Measurements from ENCODE around the gene MAN2B1. TPM values are rescaled to one million over a fixed set of nuclear protein-coding genes. Genes with fewer than 3 reads are reported as not detected.
A peak's percentile ranks its signal among the peaks of the same experiment; 100 is the strongest.

The MAN2B1 gene
- total and polyA plus RNA-seq, 2 donors (not counting 1 experiment from before 2014, with no cell fraction given): 30.7 to 36.0 TPM

GRCh38 chr19:12649941-12650340, 16.6 kb downstream of the MAN2B1 start:
- DNase-seq (ENCODE audit: low read depth in 2 of 2): no peak
- no peak overlapping the region for H3K27ac ChIP-seq (ENCODE audit: insufficient read depth, low read length)
- no peak for TF ChIP-seq CTCF (conservative IDR thresholded peaks at IDR 0.05 in 1 of 2, IDR thresholded peaks at IDR 0.05 in 1 of 2; ENCODE audit: low read depth in 1 of 2, low read length in 2 of 2)
- no peak for TF ChIP-seq EZH2 (IDR thresholded peaks at IDR 0.05; ENCODE audit: low read length, missing control alignments)

DNA sequence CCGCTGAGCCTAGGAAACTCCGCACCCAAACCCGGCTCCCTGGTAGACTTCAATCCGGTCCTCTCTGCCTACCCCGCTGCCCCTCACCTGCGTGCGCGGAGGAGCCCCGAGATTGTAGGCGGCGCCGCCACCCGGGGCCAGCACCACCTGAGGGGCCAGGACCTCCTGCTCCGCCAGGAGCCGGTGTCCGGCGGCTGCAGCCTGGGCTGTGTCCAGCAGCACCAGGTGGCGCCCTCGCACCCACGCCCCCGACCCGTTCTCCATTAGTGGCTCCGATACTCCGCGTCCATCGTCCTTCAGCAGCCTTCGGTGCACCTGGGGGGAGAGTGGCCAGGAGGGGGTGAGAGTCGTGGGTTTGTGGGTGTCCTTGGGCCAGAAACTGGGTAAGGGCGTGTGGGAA, 18.5 kb downstream of the MAN2B1 start:
- H3K4me3 ChIP-seq (replicated peaks in 1 of 4; ENCODE audit: control extremely low read depth in 1 of 4, insufficient read depth in 1 of 4, low read depth in 3 of 4, low read length in 4 of 4): peak overlapping the region in 1 of 4 experiments; percentile 14

More at GRCh38 chr19:12649941-12650340, 16.6 kb downstream of the MAN2B1 start:
- no peaks in the 10 kb centered on the region for H4K20me1 ChIP-seq (ENCODE audit: control insufficient read depth, extremely low read depth, insufficient read depth, low read length)
- no peak overlapping the region for H3K9ac ChIP-seq (ENCODE audit: insufficient read depth, low read length)
- no peaks in the 10 kb centered on the region for H3K9me3 ChIP-seq (ENCODE audit: control insufficient read depth, insufficient read depth, low read depth, low read length)
- no peak overlapping the region for H2AFZ ChIP-seq (ENCODE audit: low read length)
- H3K27me3 ChIP-seq (ENCODE audit: control insufficient read depth, insufficient read depth, low read length): no peaks in the 10 kb centered on the region
- H3K4me2 ChIP-seq (ENCODE audit: extremely low read depth, insufficient read depth, low read length): no peak overlapping the region
- H3K4me1 ChIP-seq (ENCODE audit: control insufficient read depth, extremely low read depth, insufficient read depth, low read length): no peaks in the 10 kb centered on the region
- H3K4me3 ChIP-seq (replicated peaks in 1 of 4; ENCODE audit: control extremely low read depth in 1 of 4, insufficient read depth in 1 of 4, low read depth in 3 of 4, low read length in 4 of 4): no peak overlapping the region
- no peaks in the 10 kb centered on the region for H3K79me2 ChIP-seq (ENCODE audit: control insufficient read depth, insufficient read depth, low read length)
- H3K36me3 ChIP-seq (ENCODE audit: control insufficient read depth, insufficient read depth, low read length): peaks cover under 1% of the 10 kb centered on the region

DNA sequence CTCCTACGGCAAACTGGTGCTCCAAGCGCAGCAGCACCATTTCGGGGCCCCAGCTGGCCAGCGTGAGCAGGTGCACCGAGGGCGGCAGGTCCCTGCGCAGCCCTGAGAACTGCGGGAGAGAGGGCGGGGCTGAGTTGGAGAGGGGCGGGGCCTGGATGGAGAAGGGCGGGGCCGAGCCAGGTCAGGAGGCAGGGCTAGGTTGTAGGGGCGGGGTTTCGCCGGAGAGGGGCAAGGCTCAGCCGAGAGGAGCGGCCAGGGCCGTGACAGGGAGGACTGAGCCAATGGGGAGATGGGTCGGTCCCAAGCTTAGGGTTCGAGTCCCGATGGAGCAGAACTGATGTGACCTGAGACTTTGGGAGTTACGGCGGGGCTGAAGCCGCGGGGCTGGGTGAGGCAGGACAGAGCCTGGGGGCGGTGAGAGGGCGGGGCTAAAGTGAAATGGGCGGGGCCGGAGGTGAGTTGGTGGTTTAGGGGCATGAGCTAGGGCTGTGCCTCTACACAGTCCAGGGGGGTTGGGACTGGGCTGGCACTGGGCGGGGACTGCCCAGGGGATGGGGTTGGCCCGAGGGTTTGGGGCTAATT, 19.0 kb downstream of the MAN2B1 start:
- DNase-seq (ENCODE audit: low read depth in 2 of 2): peak in 1 of 2 donors; percentile 19
- Histone ChIP-seq H3K27me3 (ENCODE audit: control insufficient read depth, insufficient read depth, low read length) (no peaks in the 10 kb centered on the region), H3K4me2 (ENCODE audit: extremely low read depth, insufficient read depth, low read length) (peak overlapping the region; percentile 13), H3K9ac (ENCODE audit: insufficient read depth, low read length) (no peak overlapping the region), H3K36me3 (ENCODE audit: control insufficient read depth, insufficient read depth, low read length) (no peaks in the 10 kb centered on the region), H3K9me3 (ENCODE audit: control insufficient read depth, insufficient read depth, low read depth, low read length) (no peaks in the 10 kb centered on the region), H2AFZ (ENCODE audit: low read length) (no peak overlapping the region), H3K4me3 (replicated peaks in 1 of 4; ENCODE audit: control extremely low read depth in 1 of 4, insufficient read depth in 1 of 4, low read depth in 3 of 4, low read length in 4 of 4) (peak overlapping the region in 1 of 4 experiments; percentile 14), H3K79me2 (ENCODE audit: control insufficient read depth, insufficient read depth, low read length) (no peaks in the 10 kb centered on the region), H3K4me1 (ENCODE audit: control insufficient read depth, extremely low read depth, insufficient read depth, low read length) (no peaks in the 10 kb centered on the region), H3K27ac (ENCODE audit: insufficient read depth, low read length) (no peak overlapping the region), H4K20me1 (ENCODE audit: control insufficient read depth, extremely low read depth, insufficient read depth, low read length) (no peaks in the 10 kb centered on the region)
- TF ChIP-seq EZH2 (IDR thresholded peaks at IDR 0.05; ENCODE audit: low read length, missing control alignments) (no peak), CTCF (conservative IDR thresholded peaks at IDR 0.05 in 1 of 2, IDR thresholded peaks at IDR 0.05 in 1 of 2; ENCODE audit: low read depth in 1 of 2, low read length in 2 of 2) (no peak)

More for the DNA sequence above, 18.5 kb downstream of the MAN2B1 start:
- Histone ChIP-seq H3K36me3 (ENCODE audit: control insufficient read depth, insufficient read depth, low read length) (no peaks in the 10 kb centered on the region), H4K20me1 (ENCODE audit: control insufficient read depth, extremely low read depth, insufficient read depth, low read length) (no peaks in the 10 kb centered on the region), H3K79me2 (ENCODE audit: control insufficient read depth, insufficient read depth, low read length) (no peaks in the 10 kb centered on the region), H2AFZ (ENCODE audit: low read length) (no peak overlapping the region), H3K4me1 (ENCODE audit: control insufficient read depth, extremely low read depth, insufficient read depth, low read length) (no peaks in the 10 kb centered on the region), H3K27me3 (ENCODE audit: control insufficient read depth, insufficient read depth, low read length) (no peaks in the 10 kb centered on the region), H3K9me3 (ENCODE audit: control insufficient read depth, insufficient read depth, low read depth, low read length) (no peaks in the 10 kb centered on the region), H3K27ac (ENCODE audit: insufficient read depth, low read length) (no peak overlapping the region), H3K9ac (ENCODE audit: insufficient read depth, low read length) (no peak overlapping the region), H3K4me2 (ENCODE audit: extremely low read depth, insufficient read depth, low read length) (no peak overlapping the region)
- TF ChIP-seq CTCF (conservative IDR thresholded peaks at IDR 0.05 in 1 of 2, IDR thresholded peaks at IDR 0.05 in 1 of 2; ENCODE audit: low read depth in 1 of 2, low read length in 2 of 2) (peak in 1 of 2 donors; percentile 28), EZH2 (IDR thresholded peaks at IDR 0.05; ENCODE audit: low read length, missing control alignments) (no peak)
- no peak for DNase-seq (ENCODE audit: low read depth in 2 of 2)

All from fibroblast of lung (primary cell).